ENCODE data around the gene PIK3R2.

The PIK3R2 gene

GRCh38 chr19:18145391-18145999 lies 7.5 kb upstream of the PIK3R2 start:
- POLR2A ChIA-PET, result no interaction called here
- TF ChIP-seq, protein P1, sequence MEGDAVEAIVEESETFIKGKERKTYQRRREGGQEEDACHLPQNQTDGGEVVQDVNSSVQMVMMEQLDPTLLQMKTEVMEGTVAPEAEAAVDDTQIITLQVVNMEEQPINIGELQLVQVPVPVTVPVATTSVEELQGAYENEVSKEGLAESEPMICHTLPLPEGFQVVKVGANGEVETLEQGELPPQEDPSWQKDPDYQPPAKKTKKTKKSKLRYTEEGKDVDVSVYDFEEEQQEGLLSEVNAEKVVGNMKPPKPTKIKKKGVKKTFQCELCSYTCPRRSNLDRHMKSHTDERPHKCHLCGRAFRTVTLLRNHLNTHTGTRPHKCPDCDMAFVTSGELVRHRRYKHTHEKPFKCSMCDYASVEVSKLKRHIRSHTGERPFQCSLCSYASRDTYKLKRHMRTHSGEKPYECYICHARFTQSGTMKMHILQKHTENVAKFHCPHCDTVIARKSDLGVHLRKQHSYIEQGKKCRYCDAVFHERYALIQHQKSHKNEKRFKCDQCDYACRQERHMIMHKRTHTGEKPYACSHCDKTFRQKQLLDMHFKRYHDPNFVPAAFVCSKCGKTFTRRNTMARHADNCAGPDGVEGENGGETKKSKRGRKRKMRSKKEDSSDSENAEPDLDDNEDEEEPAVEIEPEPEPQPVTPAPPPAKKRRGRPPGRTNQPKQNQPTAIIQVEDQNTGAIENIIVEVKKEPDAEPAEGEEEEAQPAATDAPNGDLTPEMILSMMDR (IDR thresholded peaks at IDR 0.05; ENCODE audit: insufficient read depth, low read length, missing control alignments), result no peak
- H3K4me3 ChIP-seq (ENCODE audit: low read depth, low read length), result no peak overlapping the region
- CTCF ChIA-PET, result interaction anchor here (0.9 to 1.3 kb wide), 4 partner anchors 14 to 16 kb away, joined by 3 to 5 read pairs (median 3); no protein-coding TSS in a partner anchor
- DNase-seq (ENCODE audit: low read depth, low spot score), result no peak

GRCh38 chr19:18147396-18147795 lies 5.6 kb upstream of the PIK3R2 start:
- DNase-seq (ENCODE audit: low read depth, low spot score), result no peak
- POLR2A ChIA-PET, result no interaction called here
- CTCF ChIA-PET, result interaction anchor here (1.4 kb wide), 1 partner anchor 34 kb away, joined by 5 read pairs; no protein-coding TSS in a partner anchor
- TF ChIP-seq, protein P1 (IDR thresholded peaks at IDR 0.05; ENCODE audit: insufficient read depth, low read length, missing control alignments), result no peak
- no peak overlapping the region for H3K4me3 ChIP-seq (ENCODE audit: low read depth, low read length)

DNA sequence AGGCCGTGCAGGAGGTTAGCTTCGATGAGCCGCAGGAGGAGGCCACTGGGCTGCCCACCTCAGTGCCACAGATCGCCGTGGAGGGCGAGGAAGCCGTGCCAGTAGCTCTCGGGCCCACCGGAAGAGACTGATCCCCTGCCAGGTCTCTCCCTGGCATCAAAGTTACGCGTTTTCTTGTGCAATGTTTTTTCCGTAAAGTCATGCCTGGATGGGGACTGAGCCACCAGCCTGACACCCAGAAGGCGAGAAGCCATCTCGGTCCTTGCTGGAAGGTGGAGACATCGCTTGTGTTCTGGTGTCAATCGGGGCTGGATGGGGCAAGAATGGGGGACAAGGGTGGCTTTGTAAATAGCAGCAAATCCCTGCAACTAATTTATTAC lies 3.4 kb upstream of the PIK3R2 start:
- H3K4me3 ChIP-seq (ENCODE audit: low read depth, low read length), result no peak overlapping the region
- TF ChIP-seq, protein P1 (IDR thresholded peaks at IDR 0.05; ENCODE audit: insufficient read depth, low read length, missing control alignments), result no peak
- no peak for DNase-seq (ENCODE audit: low read depth, low spot score)
- CTCF ChIA-PET, result interaction anchor here (3.5 kb wide), 1 partner anchor 7 kb away, joined by 19 read pairs; no protein-coding TSS in a partner anchor
- POLR2A ChIA-PET, result no interaction called here

DNA sequence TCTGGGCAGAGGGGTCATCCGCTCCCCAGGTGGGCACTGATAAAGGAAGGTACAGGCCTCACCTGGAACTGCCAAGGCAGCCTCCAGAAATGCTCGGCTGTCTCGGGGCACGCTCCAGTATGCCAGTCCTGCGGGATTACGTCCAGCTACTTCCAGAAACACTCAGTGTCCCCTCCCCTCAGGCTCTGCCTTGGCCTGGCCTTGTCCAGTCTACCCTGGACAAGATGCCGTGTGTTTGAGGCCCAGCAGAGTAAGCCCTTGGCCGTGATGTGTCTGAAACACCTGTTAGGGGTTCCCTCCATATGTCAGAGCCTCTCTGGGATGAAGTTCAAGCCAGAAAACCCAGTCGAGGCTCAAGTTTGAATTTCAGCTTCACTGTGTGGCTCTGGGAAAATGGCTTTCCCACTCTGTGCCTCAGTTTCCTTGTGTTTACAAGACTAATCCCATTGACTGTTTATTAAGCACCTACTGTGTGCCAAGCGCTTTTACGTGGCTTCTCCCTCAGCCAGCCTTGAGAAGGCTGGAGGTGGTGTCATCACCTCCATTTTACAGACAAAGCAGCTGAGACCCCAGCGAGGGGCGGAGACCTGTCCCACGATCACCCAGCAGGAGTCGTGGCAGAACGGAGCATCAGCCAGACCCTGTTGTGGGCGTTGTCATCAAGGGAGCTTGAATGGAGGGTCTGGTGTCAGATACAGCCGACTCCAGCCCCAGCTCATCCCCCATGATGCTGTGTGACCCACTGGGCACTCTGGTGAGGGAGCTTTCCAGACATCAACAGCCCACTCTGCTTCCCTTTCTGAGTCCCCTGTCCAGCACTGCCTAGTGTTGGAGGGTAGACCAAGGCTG lies 2.0 kb upstream of the PIK3R2 start:
- H3K4me3 ChIP-seq (ENCODE audit: low read depth, low read length), result no peak overlapping the region
- ChIA-PET POLR2A (interaction anchor here (0.5 to 1.8 kb wide), 2 partner anchors 14 to 1041 kb away, joined by 3 to 4 read pairs; partner anchors contain the start of genes BORCS8 and RFXANK), CTCF (interaction anchor here (0.6 to 3.5 kb wide), 15 partner anchors 9 to 214 kb away, joined by 3 to 27 read pairs (median 5); no protein-coding TSS in a partner anchor)
- TF ChIP-seq, protein P1 (IDR thresholded peaks at IDR 0.05; ENCODE audit: insufficient read depth, low read length, missing control alignments), result no peak
- no peak for DNase-seq (ENCODE audit: low read depth, low spot score)

DNA sequence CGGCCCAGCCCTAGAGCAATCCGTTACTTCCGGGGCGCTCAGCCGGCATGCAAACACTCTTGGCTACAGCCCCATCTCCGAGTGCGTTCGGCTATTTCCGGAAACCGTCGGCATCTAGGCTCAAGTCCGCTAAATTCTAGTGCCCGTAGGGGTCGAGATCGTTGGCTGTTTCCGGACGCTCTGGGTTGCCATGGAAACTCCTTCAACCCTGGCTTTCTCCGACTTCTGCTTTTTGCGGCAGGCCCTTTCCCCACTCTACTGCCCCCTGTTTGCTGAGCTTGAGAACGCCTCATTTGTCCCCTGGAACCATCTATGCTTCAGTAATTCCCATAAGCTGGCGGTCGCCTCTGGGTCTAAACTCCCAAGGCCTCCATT lies 534 bp upstream of the PIK3R2 start:
- TF ChIP-seq, protein P1 (IDR thresholded peaks at IDR 0.05; ENCODE audit: insufficient read depth, low read length, missing control alignments), result peak; percentile 68
- H3K4me3 ChIP-seq (ENCODE audit: low read depth, low read length), result peak overlapping the region; percentile 66
- CTCF ChIA-PET, result interaction anchor here (0.7 to 3.5 kb wide), 12 partner anchors 9 to 173 kb away, joined by 3 to 27 read pairs (median 9); no protein-coding TSS in a partner anchor
- POLR2A ChIA-PET, result interaction anchor here (0.8 to 1.8 kb wide), 3 partner anchors 15 to 233 kb away, joined by 3 to 4 read pairs (median 3); partner anchors contain the start of genes GDF15 and MPV17L2
- peak; percentile 74 for DNase-seq (ENCODE audit: low read depth, low spot score)

Data from AG04449 (cell line).